CD14-positive monocyte (primary cell): ENCODE data around the gene DCP2. TPM values are rescaled to one million over a fixed set of nuclear protein-coding genes. Genes with fewer than 3 reads are reported as not detected.

ENCODE experiments used
- DNase-seq, 3 donors: peaks; one replicate each; pipeline ENCODE4 v3.0.0-alpha.2; 2011 to 2022
- H2AFZ ChIP-seq: 2 replicates; pipeline ENCODE4 v1.6.0; 2012; ENCODE audit warnings: mild to moderate bottlenecking, low read depth, low read length, inconsistent platforms; ENCODE audit not compliant: insufficient read depth, poor library complexity, severe bottlenecking
- H3K27ac ChIP-seq, 2 donors: 1 replicate in 1 of 2; 2 replicates in 1 of 2; pipeline ENCODE4 v1.5.1; 2012 to 2013; ENCODE audit warnings: low read length in 2 of 2, control low read depth in 1 of 2, inconsistent platforms in 1 of 2, low read depth in 1 of 2, mild to moderate bottlenecking in 1 of 2
- H3K27me3 ChIP-seq, 2 donors: one replicate each; pipeline versions ENCODE4 v1.6.0 to v1.6.1; 2011 to 2013; ENCODE audit warnings: low read length in 2 of 2; ENCODE audit not compliant: control insufficient read depth in 2 of 2, insufficient read depth in 2 of 2
- H3K36me3 ChIP-seq, 2 donors: replicated peaks in 1 of 2; 1 replicate in 1 of 2; 2 replicates in 1 of 2; pipeline versions ENCODE4 v1.5.1 to v1.6.1; 2012 to 2013; ENCODE audit warnings: low read length in 2 of 2, control low read depth in 1 of 2, inconsistent platforms in 1 of 2, mild to moderate bottlenecking in 1 of 2; ENCODE audit not compliant: insufficient read depth in 2 of 2, control insufficient read depth in 1 of 2
- H3K4me1 ChIP-seq, 2 donors: 1 replicate in 1 of 2; 2 replicates in 1 of 2; pipeline versions ENCODE4 v1.5.1 to v1.6.1; 2012 to 2013; ENCODE audit warnings: low read length in 2 of 2, control low read depth in 1 of 2, inconsistent platforms in 1 of 2, mild to moderate bottlenecking in 1 of 2, moderate library complexity in 1 of 2; ENCODE audit not compliant: insufficient read depth in 2 of 2, control insufficient read depth in 1 of 2
- H3K4me2 ChIP-seq: replicated peaks from 2 replicates; pipeline ENCODE3; 2012; ENCODE audit warnings: low read length, moderate library complexity, mild to moderate bottlenecking; ENCODE audit not compliant: poor library complexity, severe bottlenecking; ENCODE audit errors: extremely low read depth
- H3K4me3 ChIP-seq, 3 experiments: fragments of 200-600 bp in 1 of 3; sonication (generic) in 1 of 3; replicated peaks in 1 of 3; 1 replicate in 2 of 3; 2 replicates in 1 of 3; pipeline ENCODE4 v1.5.1; 2011 to 2013; ENCODE audit warnings: low read length in 3 of 3, mild to moderate bottlenecking in 3 of 3, control low read depth in 2 of 3, low read depth in 2 of 3, inconsistent platforms in 1 of 3, moderate library complexity in 1 of 3
- H3K79me2 ChIP-seq: 2 replicates; pipeline ENCODE4 v1.6.0; 2012; ENCODE audit warnings: mild to moderate bottlenecking, control low read depth, inconsistent platforms, low read length, moderate library complexity; ENCODE audit not compliant: insufficient read depth
- H3K9ac ChIP-seq: 2 replicates; pipeline ENCODE4 v1.6.0; 2017; ENCODE audit warnings: low read length, mild to moderate bottlenecking; ENCODE audit not compliant: insufficient read depth, poor library complexity, severe bottlenecking
- H3K9me3 ChIP-seq, 2 donors: replicated peaks in 1 of 2; 1 replicate in 1 of 2; 2 replicates in 1 of 2; pipeline versions ENCODE4 v1.5.1 to v1.6.1; 2012 to 2013; ENCODE audit warnings: low read length in 2 of 2, control low read depth in 1 of 2; ENCODE audit not compliant: control insufficient read depth in 1 of 2, insufficient read depth in 1 of 2
- H4K20me1 ChIP-seq: 2 replicates; pipeline ENCODE4 v1.6.0; 2012; ENCODE audit warnings: mild to moderate bottlenecking, low read length, control low read depth, moderate library complexity; ENCODE audit not compliant: insufficient read depth
- H3K27ac Mint-ChIP-seq, 7 donors: one replicate each; pipeline ENCODE4 v1.8.0; 2020; ENCODE audit warnings: mild to moderate bottlenecking in 7 of 7, mixed read lengths in 7 of 7, moderate library complexity in 6 of 7, inconsistent platforms in 2 of 7
- H3K27me3 Mint-ChIP-seq, 3 donors: one replicate each; pipeline ENCODE4 v1.8.0; 2021 to 2022; ENCODE audit warnings: low read depth in 3 of 3, mild to moderate bottlenecking in 3 of 3, mixed read lengths in 3 of 3, moderate library complexity in 3 of 3, inconsistent platforms in 1 of 3
- H3K36me3 Mint-ChIP-seq, 2 donors: one replicate each; pipeline ENCODE4 v1.8.0; 2020; ENCODE audit warnings: mixed read lengths in 2 of 2, inconsistent platforms in 1 of 2, mild to moderate bottlenecking in 1 of 2
- H3K4me1 Mint-ChIP-seq: one replicate; pipeline ENCODE4 v1.8.0; 2020; ENCODE audit warnings: mild to moderate bottlenecking, mixed read lengths
- H3K4me3 Mint-ChIP-seq, 2 donors: one replicate each; pipeline ENCODE4 v1.8.0; 2020; ENCODE audit warnings: mild to moderate bottlenecking in 2 of 2, mixed read lengths in 2 of 2, moderate library complexity in 1 of 2
- H3K9me3 Mint-ChIP-seq, 7 donors: one replicate each; pipeline ENCODE4 v1.8.0; 2020 to 2022; ENCODE audit warnings: mixed read lengths in 7 of 7, mild to moderate bottlenecking in 6 of 7, moderate library complexity in 6 of 7, inconsistent platforms in 2 of 7
- CTCF ChIP-seq: fragments of 200-600 bp; IDR thresholded peaks from one replicate; pipeline ENCODE4 v1.8.0; 2022; ENCODE audit warnings: antibody characterized with exemption, mild to moderate bottlenecking
- WGBS: methylation state at CpG from one replicate; pipeline ENCODE4 v1.1.5; 2013; ENCODE audit warnings: missing lambda C conversion rate; ENCODE audit not compliant: insufficient coverage; 5-methylcytosine and 5-hydroxymethylcytosine counted together
- intact Hi-C, 2 donors: fragments of 100-400 bp; cut with micrococcal nuclease; formaldehyde crosslinking; loops; one replicate each; pipeline versions ENCODE4 v1.15.0 to v1.15.1; 2023
- polyA plus RNA-seq, 3 donors: library from polyadenylated mRNA; depleted of rRNA in 1 of 3; unstranded in 2 of 3; stranded (reverse) in 1 of 3; fragments of 300-500 nt in 2 of 3; fragments of >200 nt in 1 of 3; fragmentation: Illumina TruSeq in 2 of 3; gene quantifications; 1 replicate in 2 of 3; 2 replicates in 1 of 3; pipeline ENCODE4 v1.2.3, GENCODE V29; 2012 to 2021

Gene DCP2
- polyA plus RNA-seq, 3 donors: 24.0 to 62.2 (median 58.9) TPM

DNA sequence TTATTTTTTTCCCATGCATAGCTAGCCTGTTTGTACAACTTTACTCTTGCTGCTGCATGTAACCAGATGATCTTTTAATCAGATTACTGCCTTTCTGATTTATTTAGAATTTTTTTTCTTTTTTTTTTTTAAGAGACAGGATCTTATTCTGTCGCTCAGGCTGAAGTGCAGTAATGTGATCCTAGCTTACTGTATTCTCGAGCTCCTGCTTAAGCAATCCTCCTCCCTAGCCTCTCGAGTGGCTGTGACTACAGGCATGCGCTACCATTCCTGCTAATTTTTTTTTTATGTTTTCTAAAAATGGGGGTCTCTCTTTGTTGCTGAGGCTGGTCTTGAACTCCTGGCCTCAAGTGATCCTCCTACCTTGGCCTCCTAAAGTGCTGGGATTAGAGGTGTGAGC, 9.6 kb downstream of the DCP2 start:
- no peak overlapping the region for H3K4me3 Mint-ChIP-seq
- H3K27ac ChIP-seq: no peak overlapping the region
- DNase-seq: no peak
- peaks cover 45 to 60% of the 10 kb centered on the region in 2 donors for H3K36me3 Mint-ChIP-seq
- H2AFZ ChIP-seq: no peak overlapping the region
- H3K9me3 Mint-ChIP-seq: no peaks in the 10 kb centered on the region
- H3K27me3 ChIP-seq: no peaks in the 10 kb centered on the region
- H3K36me3 ChIP-seq: peaks cover 36 to 89% of the 10 kb centered on the region in 2 donors
- no peak overlapping the region for H3K27ac Mint-ChIP-seq
- no peak overlapping the region for H3K4me2 ChIP-seq
- H3K79me2 ChIP-seq: peaks cover 100% of the 10 kb centered on the region
- H4K20me1 ChIP-seq: peaks cover 99% of the 10 kb centered on the region
- peaks cover 3 to 6% of the 10 kb centered on the region in 2 donors for H3K4me1 ChIP-seq
- no peak overlapping the region for H3K4me3 ChIP-seq
- TF ChIP-seq CTCF: no peak
- no peaks in the 10 kb centered on the region for H3K9me3 ChIP-seq
- intact Hi-C loops: no loop called here
- H3K9ac ChIP-seq: no peak overlapping the region
- H3K4me1 Mint-ChIP-seq: peaks cover 23% of the 10 kb centered on the region
- WGBS: no CpG with 5 or more reads among the region's 4 CpGs
- no peaks in the 10 kb centered on the region for H3K27me3 Mint-ChIP-seq

- peaks cover 49 to 79% of the 10 kb centered on the region in 2 donors for H3K36me3 Mint-ChIP-seq
- Histone ChIP-seq H4K20me1 (peaks cover 100% of the 10 kb centered on the region), H2AFZ (no peak overlapping the region), H3K9me3 (no peaks in the 10 kb centered on the region), H3K4me1 (no peaks in the 10 kb centered on the region), H3K4me2 (no peak overlapping the region), H3K27ac (no peak overlapping the region), H3K79me2 (peaks cover 100% of the 10 kb centered on the region), H3K4me3 (no peak overlapping the region), H3K27me3 (no peaks in the 10 kb centered on the region), H3K36me3 (peaks cover 52 to 98% of the 10 kb centered on the region in 2 donors), H3K9ac (no peak overlapping the region)
- intact Hi-C loops: loop anchor here in 1 of 2 donors (5.0 kb wide), 1 partner anchor 611 kb away; no protein-coding TSS in a partner anchor
- no peaks in the 10 kb centered on the region for H3K27me3 Mint-ChIP-seq
- WGBS: no CpG with 5 or more reads among the region's 7 CpGs
- H3K9me3 Mint-ChIP-seq: no peaks in the 10 kb centered on the region
- TF ChIP-seq CTCF: peak; percentile 92
- DNase-seq: peak; percentile 39 to 60 (median 52)
- H3K4me3 Mint-ChIP-seq: no peak overlapping the region
- peaks cover 4% of the 10 kb centered on the region for H3K4me1 Mint-ChIP-seq
- H3K27ac Mint-ChIP-seq: peak overlapping the region in 2 of 7 donors; percentile 3 to 13
Observed at GRCh38 chr5:112995764-112996618, 19.4 kb downstream of the DCP2 start.
